HG02623 (cell line): ENCODE results near the gene TSPAN12.
"Not testable (repeated sequence)": the region's sequence is repeated elsewhere in the genome, so short reads cannot be mapped to it uniquely, and the experiment has no call there.

Source experiments
- ATAC-seq: cut with Tn5 transposase; IDR thresholded peaks from one replicate; pipeline ENCODE4 v1.9.1; 2021; ENCODE audit warnings: moderate library complexity; ENCODE audit not compliant: unreplicated experiment

Gene TSPAN12

GRCh38 chr7:120807390-120807789, 50.6 kb downstream of the TSPAN12 start:
- no peak for ATAC-seq

- ATAC-seq, result no peak
Measured at GRCh38 chr7:120806669-120807068, 51.3 kb downstream of the TSPAN12 start.

GRCh38 chr7:120805636-120806388, 52.1 kb downstream of the TSPAN12 start:
- peak; percentile 76 for ATAC-seq

- ATAC-seq, result no peak
Measured at GRCh38 chr7:120802751-120803150, 55.2 kb downstream of the TSPAN12 start.

- no peak for ATAC-seq
Measured at GRCh38 chr7:120799813-120800475, 58.0 kb downstream of the TSPAN12 start.

GRCh38 chr7:120799147-120799546, 58.8 kb downstream of the TSPAN12 start:
- ATAC-seq, result no peak

GRCh38 chr7:120797026-120797645, 60.8 kb downstream of the TSPAN12 start:
- no peak for ATAC-seq

GRCh38 chr7:120794106-120794729, 63.7 kb downstream of the TSPAN12 start:
- ATAC-seq, result no peak

GRCh38 chr7:120793213-120793936, 64.6 kb downstream of the TSPAN12 start:
- ATAC-seq, result no peak

GRCh38 chr7:120792861-120793130, 65.1 kb downstream of the TSPAN12 start:
- no peak for ATAC-seq

- ATAC-seq, result peak; percentile 95
Measured at GRCh38 chr7:120792091-120792860, 65.7 kb downstream of the TSPAN12 start.

- no peak for ATAC-seq
Measured at GRCh38 chr7:120785095-120785494, 72.8 kb downstream of the TSPAN12 start.

GRCh38 chr7:120783721-120784120, 74.2 kb downstream of the TSPAN12 start:
- ATAC-seq, result no peak

- ATAC-seq, result no peak
Measured at GRCh38 chr7:120783273-120783672, 74.7 kb downstream of the TSPAN12 start.

GRCh38 chr7:120781924-120782323, 76.0 kb downstream of the TSPAN12 start:
- not testable (repeated sequence) for ATAC-seq

GRCh38 chr7:120780938-120781337, 77.0 kb downstream of the TSPAN12 start:
- no peak for ATAC-seq

GRCh38 chr7:120780451-120780850, 77.5 kb downstream of the TSPAN12 start:
- ATAC-seq, result not testable (repeated sequence)

GRCh38 chr7:120779078-120779477, 78.9 kb downstream of the TSPAN12 start:
- not testable (repeated sequence) for ATAC-seq

GRCh38 chr7:120775755-120776154, 82.2 kb downstream of the TSPAN12 start:
- ATAC-seq, result no peak

GRCh38 chr7:120774481-120774880, 83.5 kb downstream of the TSPAN12 start:
- ATAC-seq, result no peak
